Measurements from ENCODE around the gene PDZRN4.

Gene PDZRN4

DNA sequence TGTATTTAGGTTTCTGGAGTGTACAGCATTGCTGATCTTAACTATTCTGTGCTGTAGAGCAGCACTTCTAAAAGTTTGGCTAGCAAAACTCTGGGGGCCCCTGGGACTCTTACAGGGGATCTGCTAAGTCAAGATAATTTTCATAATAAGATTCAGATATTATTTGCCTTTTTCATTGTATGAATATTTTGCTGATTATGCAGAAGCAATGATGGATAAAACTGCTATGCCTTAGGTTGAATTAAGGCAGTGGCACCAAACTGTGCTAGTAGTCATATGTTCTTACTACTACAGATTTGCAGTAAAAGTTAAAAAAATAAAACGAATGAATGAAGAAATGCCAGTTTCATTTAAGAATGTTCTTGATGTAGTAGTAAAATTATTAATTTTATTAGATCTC is 160.1 kb downstream of the PDZRN4 start:
- in situ Hi-C loops (cut with MboI; ENCODE audit: low sequenced_read_pairs): no loop called here

DNA sequence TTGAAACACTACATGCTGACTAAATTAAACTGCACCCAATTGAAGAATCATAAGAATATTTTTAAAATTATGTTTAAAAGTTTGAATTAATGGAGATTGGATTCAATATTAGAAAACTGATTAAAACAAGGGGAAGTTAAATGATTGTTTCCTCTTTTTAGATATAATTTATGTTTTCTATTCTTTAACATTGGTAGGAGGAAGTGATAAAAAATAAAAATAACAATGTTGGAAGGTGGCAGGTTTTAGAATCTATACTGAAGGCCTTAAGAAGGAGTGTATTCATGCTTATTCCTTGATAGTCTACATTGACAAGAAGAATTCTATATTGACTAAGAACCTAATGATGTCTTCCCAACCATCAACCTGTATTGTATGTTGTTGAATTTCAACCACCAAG is 168.1 kb downstream of the PDZRN4 start:
- in situ Hi-C loops (cut with MboI; ENCODE audit: low sequenced_read_pairs): no loop called here

DNA sequence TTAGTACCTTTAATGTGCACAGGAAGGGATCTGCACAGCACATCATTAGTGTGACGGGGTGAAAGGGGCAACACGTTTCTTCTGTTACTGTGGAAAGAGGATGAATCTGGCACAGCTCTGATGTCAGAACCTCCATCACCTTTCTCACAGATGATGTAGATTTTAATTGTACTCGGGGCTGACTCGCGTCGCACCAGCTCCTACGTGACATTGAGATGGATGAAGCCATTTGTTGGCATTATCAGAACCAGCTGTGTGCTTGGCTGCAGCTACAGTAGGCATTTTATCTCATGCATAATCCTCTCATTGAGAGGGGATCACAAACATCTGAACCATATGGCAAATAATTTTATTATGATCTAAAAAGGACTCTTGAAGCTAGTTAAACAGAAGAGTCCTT is 173.6 kb downstream of the PDZRN4 start:
- in situ Hi-C loops (cut with MboI; ENCODE audit: low sequenced_read_pairs): no loop called here

DNA sequence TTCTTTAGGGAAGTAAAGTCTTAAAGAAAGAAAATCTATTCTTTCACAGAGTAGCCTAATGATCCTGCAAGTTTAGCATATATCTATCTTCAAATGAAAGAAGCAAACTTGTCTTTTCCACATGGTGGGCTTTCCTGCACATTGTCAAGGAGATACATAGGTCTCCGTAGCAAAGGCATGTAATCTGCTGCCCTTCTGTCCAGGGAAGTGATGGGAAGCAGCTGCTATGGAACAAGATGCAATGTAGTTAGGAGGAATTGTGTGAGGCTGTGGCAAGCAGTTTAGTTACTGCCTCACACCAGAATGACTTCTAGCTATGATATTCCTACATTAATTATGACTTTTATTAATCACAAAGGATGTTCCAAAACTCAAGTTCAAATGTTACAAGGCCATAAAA is 174.4 kb downstream of the PDZRN4 start:
- in situ Hi-C loops (cut with MboI; ENCODE audit: low sequenced_read_pairs): no loop called here

DNA sequence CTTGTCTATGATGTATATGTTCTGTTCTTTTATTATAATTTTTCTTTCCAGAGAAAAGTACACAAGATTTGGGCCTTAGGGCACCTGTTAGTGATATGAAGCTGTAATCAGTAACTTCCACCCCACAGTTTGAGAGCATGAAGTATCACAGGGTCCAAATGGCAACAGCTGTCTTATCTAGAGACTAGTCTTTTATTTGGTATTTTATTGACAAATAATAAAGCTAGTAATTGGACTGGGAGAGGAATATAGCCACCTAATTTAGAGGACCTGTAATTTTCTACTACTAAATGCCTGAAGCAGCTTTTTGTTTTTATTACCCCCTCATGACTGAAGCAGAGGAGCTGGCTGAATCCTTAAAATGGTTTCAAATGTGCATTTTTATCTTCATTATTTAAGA is 174.8 kb downstream of the PDZRN4 start:
- in situ Hi-C loops (cut with MboI; ENCODE audit: low sequenced_read_pairs): no loop called here

DNA sequence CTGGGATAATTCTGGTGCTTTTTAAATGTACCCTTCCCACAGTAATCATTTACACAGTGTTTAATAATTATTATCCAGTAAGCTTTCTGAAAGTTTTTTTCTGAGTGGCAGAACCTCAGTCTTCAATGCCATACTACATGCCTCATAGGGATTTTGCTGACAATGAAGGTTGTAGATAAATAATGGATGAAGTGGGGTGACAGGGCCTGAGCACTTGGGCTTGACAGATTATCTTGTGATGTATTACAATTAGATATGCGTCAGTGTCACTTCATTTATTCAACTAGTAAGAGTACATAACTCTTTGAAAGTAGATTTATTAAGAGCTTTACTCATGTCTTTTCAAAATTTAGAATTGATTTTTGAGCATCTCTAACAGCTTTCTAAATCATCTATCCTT is 176.1 kb downstream of the PDZRN4 start:
- in situ Hi-C loops (cut with MboI; ENCODE audit: low sequenced_read_pairs): no loop called here

DNA sequence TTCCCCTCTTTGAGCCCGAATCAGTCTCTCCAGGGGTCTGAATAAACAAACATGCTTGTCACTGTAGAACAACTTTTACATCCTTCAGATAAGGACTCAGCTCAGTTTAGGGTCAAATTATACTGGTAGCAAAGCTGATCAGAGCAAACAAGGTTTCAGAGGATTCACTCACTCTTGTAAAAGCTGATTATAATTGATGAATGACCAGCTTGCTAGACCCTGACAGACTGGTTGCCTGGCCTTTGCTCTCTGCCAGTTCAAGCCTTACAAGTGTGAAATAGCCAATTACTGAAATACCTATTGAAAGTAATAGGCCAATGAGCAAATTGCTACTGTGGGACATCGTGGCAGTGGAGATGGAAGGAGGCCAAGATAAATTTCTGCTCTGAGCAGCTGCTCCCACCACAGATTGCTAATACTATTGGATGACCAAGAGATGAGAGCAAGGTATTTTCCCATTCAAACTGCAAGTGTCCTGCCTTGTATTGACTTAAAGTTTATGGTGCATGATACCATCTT is 177.6 kb downstream of the PDZRN4 start:
- in situ Hi-C loops (cut with MboI; ENCODE audit: low sequenced_read_pairs): no loop called here

DNA sequence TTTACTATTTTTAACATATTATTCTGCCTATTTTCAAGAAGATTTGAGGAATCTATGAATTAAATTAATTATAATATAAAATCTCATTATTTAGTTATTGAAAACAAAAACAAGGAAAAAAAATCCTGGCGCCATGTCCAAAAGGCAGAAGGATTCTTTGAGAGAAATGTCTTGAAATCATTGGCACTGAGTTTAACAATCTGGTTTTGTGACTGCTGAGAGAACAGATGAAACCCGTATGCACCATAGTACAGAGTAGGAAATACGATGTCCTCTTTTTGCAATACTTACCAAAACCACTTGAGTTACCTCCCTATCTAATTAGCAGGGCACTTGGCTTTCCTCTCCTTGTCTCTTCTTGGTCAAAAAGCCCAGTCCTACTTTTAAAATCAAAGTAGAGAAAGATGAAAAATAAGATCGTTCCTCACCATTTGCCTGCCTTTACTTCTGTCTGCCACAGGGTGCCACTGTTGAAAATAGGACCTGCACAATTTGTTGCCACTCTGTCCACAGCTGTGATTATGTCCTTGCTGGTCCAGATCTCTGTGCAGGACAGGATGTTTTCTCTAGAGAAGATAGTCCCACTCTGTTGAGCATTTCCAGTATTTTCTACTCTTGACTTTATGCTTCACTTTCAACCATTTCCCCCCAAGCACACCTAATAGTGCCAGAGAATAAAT is 179.7 kb downstream of the PDZRN4 start:
- in situ Hi-C loops (cut with MboI; ENCODE audit: low sequenced_read_pairs): no loop called here

DNA sequence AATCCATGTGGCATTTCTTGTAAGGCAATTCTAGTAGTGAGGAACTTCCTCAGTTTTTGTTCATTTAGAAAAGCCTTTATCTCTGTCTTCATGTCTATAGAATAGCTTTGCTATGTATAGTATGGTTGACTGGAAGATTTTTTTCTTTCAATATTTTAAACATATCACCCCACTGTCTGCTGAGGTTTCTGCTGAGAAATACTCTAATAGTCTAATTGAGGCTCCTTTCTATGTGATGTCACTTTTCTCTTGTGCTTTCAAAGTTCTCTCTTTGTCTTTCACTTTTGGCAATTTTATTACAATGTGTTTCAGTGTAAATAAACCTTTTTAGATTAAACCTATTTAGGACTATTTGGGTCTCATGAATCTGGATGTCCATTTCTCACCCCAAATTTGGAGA is 192.8 kb downstream of the PDZRN4 start:
- in situ Hi-C loops (cut with MboI; ENCODE audit: low sequenced_read_pairs): no loop called here

DNA sequence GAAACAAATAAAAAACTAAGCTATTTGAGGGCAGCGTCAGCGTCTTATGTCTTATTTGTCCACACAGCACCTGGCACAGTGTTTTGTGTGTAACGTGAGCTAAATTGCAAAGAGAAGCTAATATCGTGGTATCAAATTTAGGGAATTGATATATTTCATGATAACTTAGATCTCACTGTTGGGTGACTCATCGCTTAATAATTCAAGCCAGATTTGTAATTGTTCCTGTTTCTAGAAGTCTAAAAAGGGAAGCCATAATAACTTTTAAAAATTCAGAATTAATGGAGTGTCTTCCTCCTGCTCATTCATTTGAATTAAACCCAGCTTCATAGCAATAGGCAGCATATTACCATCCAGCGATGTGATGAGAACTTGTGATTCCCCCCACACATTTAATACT is 214.7 kb downstream of the PDZRN4 start:
- in situ Hi-C loops (cut with MboI; ENCODE audit: low sequenced_read_pairs): no loop called here

DNA sequence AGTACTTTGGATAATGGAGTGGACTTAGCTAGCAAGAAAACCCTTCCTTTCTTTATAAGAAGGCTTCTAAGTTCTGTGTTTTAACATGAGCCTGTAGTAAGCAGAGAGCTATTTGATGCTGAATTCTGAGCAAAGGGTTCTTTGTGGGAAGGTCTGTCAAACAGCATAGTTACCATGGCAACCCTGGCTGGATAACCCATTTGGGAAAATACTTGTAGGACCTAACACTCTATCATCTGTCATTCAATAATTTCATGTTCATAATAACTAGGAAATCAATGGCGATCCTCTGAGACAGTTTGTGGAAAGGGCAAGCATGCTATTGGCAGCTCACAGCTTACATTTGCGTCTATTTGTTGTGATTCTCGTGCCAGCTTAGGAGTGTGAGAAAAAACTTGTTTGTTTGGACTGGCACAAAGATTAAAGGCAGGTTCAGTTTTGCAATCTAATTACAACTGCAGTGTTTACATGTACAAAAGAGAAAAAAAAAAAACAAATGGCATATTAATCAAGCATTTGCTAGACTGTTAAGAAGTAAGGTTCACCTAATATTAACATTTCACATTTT is 219.2 kb downstream of the PDZRN4 start:
- in situ Hi-C loops (cut with MboI; ENCODE audit: low sequenced_read_pairs): no loop called here

DNA sequence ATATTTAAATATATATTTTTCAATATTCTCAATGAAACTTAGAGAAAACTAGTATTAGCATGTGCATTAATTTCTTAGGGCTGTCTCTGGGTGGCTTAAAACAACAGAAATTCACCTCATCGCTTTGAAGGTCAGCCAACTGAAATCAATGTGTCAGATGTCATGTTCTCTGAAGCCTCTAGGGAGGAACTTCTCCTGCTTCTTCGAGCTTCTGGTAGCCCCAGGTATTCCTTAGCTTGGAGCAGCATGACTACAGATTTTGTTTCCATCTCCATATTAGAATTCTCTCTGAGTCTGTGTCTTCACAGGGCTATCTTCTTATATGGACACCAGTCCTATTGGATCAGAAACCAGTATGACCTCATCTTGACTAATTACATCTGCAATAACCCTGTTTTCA is 221.5 kb downstream of the PDZRN4 start:
- in situ Hi-C loops (cut with MboI; ENCODE audit: low sequenced_read_pairs): no loop called here

DNA sequence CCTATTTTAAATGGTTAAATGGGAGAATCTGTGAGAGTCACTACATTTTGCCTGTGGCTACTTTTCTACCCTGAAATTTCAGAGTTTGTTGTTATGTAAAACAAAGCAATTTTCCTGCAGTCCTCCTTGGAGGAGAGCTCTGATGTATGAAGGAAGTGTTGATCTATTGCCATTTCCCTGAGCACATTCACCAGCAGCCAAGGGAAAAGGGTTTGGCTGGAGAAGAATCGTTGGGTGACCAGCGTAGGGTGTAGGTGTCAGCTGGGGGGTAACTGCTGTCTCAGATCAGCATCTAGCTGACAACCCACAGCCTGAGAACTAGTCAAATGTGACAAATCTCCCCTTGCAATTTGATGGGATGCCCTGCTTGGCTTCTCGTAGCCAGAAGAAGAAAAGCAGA is 230.5 kb downstream of the PDZRN4 start:
- in situ Hi-C loops (cut with MboI; ENCODE audit: low sequenced_read_pairs): no loop called here

DNA sequence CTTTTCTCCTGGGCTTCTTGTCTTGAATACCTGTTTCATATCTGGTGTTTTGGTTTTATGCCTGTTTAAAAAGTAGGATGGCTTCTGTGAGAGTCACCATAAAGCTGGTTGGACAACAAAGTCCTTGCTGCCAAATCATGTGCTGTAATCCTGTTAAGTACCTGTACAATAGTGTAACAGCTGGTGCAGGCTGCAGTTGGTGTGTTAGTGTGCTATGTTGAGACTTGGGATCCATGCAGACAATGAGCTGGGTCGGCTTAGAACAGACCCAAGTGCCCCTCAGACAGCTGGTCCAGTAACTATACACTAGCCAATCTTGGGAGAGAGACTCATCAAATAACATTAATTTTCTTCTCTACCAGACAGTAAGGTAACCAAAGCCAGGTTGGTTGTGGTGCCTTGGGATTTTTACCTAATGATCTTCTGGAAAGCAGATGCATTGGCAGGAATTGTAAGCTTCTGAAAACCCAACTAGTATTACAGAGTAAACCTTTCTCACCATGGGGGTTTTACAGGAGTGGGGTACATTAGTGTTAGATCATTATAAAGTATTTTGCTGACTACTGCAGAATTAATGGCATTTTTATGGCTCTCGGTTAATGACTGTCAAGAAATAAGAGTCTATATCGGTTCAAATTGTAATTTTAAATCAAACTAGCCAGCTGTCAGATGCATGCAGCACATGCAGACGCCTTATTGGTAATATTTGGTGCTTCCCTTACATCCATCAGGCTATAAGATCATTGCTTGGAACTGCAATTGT is 231.2 kb downstream of the PDZRN4 start:
- in situ Hi-C loops (cut with MboI; ENCODE audit: low sequenced_read_pairs): no loop called here

DNA sequence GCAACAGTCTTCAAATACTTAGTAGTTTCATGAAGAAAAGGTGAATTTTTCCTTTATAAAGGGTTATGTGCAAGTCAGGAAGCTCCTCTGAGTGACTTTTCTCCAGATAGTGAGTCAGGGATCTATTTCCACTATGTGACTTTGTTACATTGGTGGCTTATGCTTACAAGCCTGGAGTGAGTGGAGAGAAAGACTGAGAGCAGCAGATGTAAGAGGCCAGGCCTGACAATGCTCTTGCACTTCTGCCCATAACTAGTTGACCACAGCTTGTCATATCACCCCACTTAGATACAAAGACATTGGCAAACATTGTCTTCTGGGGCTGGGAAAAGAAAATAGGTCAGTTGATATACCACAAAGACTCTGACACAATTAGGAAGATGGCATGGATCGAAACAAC is 236.5 kb downstream of the PDZRN4 start:
- in situ Hi-C loops (cut with MboI; ENCODE audit: low sequenced_read_pairs): no loop called here

DNA sequence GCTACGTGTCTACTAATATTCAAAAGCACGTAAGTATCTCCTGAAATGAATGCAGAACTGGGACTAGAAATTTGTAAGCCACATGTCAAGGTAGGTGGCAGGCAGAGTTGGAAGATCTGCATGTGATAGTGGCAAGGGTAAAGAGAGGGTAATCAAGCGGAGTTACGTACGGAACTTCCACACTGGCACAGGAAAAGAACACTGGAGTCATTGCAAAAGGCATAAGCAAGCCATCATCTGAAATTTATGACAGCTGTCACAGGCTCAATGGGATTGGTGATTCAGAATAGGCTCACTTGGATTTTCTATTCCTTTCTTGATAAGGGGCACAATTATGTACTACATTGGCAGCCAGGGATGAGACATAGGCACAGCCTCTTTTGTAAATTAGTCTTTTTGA is 245.3 kb downstream of the PDZRN4 start:
- in situ Hi-C loops (cut with MboI; ENCODE audit: low sequenced_read_pairs): no loop called here

DNA sequence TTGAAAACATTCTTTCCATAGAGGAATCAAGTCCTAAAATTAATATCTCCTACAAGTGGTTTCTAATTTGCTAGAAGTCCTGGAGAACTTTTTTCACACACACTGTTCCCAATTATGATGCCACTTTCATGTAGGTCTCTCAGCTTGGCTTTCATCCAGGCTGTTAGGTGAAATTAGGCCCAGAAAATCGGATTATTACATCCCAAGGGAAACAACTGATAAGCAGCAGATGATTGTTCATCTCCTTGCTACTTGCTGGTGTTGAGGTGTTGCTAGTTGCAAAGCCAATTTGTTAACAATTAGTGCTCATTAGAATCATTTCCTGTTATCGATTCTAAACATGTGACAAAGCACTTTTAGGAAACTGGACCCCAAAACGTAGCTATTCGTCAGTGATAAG is 248.0 kb downstream of the PDZRN4 start:
- in situ Hi-C loops (cut with MboI; ENCODE audit: low sequenced_read_pairs): no loop called here

DNA sequence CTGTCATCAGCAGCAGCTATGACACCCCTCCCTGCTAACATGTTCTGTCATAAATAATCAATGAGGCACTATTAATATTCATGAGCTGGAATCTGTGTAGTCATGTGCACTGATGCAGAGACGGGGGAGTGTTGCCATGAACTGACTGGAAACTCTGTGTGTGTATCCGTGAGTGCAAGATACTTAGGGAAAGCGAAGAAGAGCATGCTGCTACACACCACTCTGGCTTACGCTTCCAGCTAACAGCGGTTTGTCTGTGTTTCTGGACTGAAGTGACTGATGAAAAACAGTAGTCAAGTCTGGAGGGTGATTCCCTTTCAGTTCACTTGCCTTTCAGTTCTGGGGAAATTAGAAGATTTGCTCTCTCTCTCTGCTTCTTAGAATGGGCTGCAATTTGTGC is 249.4 kb downstream of the PDZRN4 start:
- in situ Hi-C loops (cut with MboI; ENCODE audit: low sequenced_read_pairs): no loop called here

DNA sequence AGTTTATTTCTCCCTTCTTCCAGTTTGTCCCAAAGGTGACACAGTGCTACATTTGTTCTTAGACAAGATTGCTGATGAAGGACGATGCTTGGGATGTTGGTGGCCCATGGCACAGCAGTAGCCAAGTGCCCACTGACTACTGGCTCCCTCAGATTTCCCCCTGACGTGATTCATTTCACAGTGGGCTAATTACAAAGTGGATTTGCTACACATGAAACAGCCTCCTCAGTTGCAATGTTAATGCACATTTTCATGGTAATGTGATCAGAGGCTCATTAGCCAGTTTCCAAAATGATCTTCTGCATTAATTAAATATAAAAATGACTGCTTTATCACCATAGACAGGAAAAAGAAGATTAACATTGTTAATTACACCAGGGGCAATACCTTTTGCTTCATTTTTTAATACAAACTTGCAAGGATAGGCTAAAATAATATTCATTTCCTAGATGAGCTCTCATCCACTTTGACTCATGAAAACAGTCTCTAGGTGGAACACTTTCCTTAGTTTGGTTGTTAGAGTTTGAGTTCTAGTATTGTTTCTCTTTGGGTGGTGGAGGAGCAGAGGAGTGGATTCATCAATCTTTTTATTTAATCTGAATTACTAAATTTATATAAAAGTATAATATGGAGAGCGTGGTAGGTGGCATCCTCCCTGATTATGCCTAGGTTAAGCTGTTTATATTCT is 250.9 kb downstream of the PDZRN4 start:
- in situ Hi-C loops (cut with MboI; ENCODE audit: low sequenced_read_pairs): no loop called here

DNA sequence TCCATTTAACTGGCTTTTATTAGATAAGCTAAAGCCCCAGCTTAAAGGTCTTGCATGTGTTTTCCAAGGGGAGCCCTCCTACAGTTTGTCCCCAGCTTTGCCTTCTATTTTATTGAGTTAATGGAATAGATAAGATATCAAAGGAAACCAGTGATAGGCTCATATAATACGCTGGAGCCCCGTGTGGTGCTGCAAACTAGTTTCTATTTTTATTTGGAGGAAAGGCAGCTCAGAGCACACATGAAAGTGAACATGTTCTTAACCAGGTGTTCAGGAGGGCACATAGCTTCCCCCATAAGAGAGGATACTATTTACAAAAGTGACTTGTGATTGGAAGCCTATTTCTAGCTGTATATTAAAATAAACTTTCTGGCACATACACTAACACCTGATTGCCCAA is 251.7 kb downstream of the PDZRN4 start:
- in situ Hi-C loops (cut with MboI; ENCODE audit: low sequenced_read_pairs): no loop called here

DNA sequence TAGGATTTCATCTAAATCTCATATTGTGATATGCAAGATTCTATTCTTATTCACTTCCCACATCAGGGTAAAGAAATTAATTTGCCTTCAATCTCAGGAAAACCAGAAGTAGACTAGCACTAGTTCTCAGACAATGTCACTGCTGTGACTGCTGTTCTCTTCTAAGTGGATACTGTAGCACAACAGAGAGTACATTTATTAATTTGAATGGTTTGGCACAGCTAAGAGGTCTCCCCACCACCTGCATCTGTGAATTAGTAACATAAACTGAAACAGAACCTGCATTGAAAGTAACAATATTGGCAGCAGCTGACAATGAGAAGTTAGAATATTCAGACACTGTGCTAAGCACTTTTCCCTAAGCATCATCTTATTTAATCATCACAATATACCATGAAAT is 253.1 kb downstream of the PDZRN4 start:
- in situ Hi-C loops (cut with MboI; ENCODE audit: low sequenced_read_pairs): no loop called here

DNA sequence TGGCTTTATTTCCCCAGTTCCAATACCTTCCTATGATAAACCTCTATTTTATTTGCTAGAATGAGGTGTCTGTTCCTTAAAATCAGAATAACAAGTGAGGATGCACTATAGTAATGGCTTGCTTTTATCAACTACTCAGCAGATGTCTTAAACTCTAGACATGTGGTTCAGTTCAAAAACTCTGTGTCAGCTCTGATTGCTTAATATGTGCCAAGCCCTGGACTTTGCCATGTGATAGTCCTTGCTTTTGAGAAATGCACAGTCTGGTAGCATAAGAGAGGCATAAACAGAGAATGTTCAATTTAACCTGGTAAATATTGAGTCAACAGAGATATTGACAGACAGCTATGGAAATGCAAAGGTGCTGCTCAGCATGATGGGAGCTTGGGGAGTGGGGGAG is 254.8 kb downstream of the PDZRN4 start:
- in situ Hi-C loops (cut with MboI; ENCODE audit: low sequenced_read_pairs): no loop called here

Measured in hTERT RPE-1 (cell line).